ENCODE measurements around the gene CYGB.
"Not testable (repeated sequence)": the region's sequence is repeated elsewhere in the genome, so short reads cannot be mapped to it uniquely, and the experiment has no call there.

Gene CYGB

DNA sequence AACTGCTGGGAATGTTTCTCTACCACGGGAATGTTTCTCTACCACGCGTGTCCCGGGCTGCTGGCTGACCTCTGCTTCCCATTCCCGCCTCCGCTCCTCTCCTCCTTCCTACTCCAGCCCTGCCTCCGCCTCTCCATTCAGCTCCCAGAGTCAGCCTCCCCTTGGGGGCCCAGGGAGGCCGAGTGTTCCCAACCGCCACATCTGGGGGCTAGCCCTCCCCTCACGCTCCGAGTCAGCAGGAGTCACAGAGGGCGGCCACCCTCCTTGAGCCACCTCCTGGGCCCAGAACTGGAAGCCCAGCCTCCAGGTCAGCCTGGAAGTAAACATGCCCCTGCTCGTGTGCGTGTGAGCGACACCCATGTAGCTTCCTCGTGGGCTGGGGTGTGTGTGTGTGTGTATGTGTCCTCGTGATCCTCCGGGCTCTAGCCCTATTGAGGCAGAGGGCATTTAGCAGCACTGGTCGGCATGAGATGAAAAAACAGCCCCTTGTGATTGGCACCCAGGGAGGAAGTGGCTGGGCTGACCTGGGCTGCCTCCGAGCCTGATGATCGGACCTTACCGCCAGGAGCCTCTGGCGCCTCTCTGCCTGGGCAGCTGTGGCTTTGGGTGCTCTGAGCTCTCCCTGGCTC lies 7.3 kb downstream of the CYGB start:
- peak; percentile 70 for DNase-seq (ENCODE audit: low read depth)
- no peak overlapping the region for H3K4me3 ChIP-seq (ENCODE audit: low read length)
- TF ChIP-seq CTCF (conservative IDR thresholded peaks at IDR 0.05; ENCODE audit: low read length), result no peak

GRCh38 chr17:76529224-76530094 lies 8.1 kb downstream of the CYGB start:
- peak; percentile 95 for DNase-seq (ENCODE audit: low read depth)
- peak; percentile 38; the same call in 1 of the 2 replicates for TF ChIP-seq CTCF (conservative IDR thresholded peaks at IDR 0.05; ENCODE audit: low read length)
- H3K4me3 ChIP-seq (ENCODE audit: low read length), result peak overlapping the region; percentile 26

- DNase-seq (ENCODE audit: low read depth), result peak; percentile 31
- no peak; the same call in 1 of the 2 replicates for TF ChIP-seq CTCF (conservative IDR thresholded peaks at IDR 0.05; ENCODE audit: low read length)
- no peak overlapping the region for H3K4me3 ChIP-seq (ENCODE audit: low read length)
These were observed 8.8 kb downstream of the CYGB start for GRCh38 chr17:76528528-76529223.

GRCh38 chr17:76528156-76528527 lies 9.4 kb downstream of the CYGB start:
- H3K4me3 ChIP-seq (ENCODE audit: low read length), result no peak overlapping the region
- TF ChIP-seq CTCF (conservative IDR thresholded peaks at IDR 0.05; ENCODE audit: low read length), result no peak
- DNase-seq (ENCODE audit: low read depth), result no peak

GRCh38 chr17:76527430-76528111 lies 9.9 kb downstream of the CYGB start:
- no peak overlapping the region for H3K4me3 ChIP-seq (ENCODE audit: low read length)
- peak; percentile 15 for DNase-seq (ENCODE audit: low read depth)
- no peak for TF ChIP-seq CTCF (conservative IDR thresholded peaks at IDR 0.05; ENCODE audit: low read length)

DNA sequence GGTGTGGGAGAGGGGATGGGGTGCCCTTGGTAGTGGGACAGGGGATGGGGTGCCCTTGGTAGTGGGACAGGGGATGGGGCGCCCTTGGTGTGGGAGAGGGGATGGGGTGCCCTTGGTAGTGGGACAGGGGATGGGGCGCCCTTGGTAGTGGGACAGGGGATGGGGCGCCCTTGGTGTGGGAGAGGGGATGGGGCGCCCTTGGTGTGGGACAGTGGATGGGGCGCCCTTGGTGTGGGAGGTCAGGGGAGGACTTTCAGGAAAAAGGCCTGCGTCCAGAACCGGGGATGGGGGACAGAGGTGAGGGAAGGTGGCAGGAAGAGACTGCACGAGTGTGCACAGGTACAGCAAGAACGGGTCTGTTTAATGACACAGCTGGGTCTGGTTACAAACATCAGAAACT lies 10.5 kb downstream of the CYGB start:
- DNase-seq (ENCODE audit: low read depth); H3K4me3 ChIP-seq (ENCODE audit: low read length): not testable (repeated sequence)

DNA sequence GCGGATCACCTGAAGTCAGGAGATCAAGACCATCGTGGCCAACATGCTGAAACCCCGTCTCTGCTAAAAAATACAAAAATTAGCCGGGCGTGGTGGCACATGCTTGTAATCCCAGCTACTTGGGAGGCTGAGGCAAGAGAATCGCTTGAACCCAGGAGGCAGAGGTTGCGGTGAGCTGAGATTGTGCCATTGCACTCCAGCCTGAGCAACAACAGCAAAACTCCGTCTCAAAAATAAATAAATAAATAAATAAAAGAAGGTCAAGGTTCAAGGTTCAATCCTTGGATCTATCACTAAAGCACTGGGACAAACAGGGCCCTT lies 12.0 kb downstream of the CYGB start:
- not testable (repeated sequence) for H3K4me3 ChIP-seq (ENCODE audit: low read length); DNase-seq (ENCODE audit: low read depth)
